DMS53 treated with DMSO at 0.1 percent for 48 hours (cell line): ENCODE results near the gene SUDS3.
"Not testable (repeated sequence)": the region's sequence is repeated elsewhere in the genome, so short reads cannot be mapped to it uniquely, and the experiment has no call there.

Source experiments
- DNase-seq: peaks from one replicate; lab custom pipeline; 2025; ENCODE audit not compliant: unreplicated experiment; lab: John Stamatoyannopoulos, UW

The SUDS3 gene

GRCh38 chr12:118391836-118392235 lies 15.5 kb downstream of the SUDS3 start:
- DNase-seq: no peak

DNA sequence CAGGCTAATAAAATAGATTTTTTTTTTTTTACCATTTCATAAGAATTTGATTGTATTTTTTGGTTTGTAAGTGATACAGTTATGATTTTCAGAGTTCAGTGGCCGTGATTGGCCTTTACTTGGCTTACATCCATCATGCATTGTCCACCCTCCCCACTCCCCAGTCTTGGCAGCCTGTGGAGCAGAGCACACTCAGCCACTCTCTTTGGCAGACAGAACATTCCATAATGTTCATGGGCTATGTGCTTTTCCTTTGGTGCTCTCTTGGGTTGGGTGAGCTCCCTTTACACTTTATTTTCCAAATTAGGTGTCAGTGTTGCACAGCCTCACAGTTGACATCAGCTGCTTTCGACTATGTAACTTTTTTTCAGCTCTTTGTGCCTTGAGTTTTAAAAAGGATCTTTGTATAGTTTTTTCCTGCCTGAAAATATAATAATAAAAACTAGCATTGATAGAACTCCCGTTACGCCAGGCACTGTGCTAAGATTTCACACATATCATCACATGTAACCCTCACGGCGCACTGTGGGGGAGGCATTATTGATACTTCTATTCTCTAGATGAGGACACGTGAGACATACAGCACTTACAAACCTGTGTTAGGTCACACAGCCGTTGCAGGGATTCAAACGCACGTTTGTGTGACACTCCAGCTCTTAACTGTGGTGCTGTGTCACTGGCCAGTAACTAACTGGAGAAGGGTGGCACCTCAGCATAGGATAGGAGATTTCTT lies 21.5 kb downstream of the SUDS3 start:
- DNase-seq: no peak

- no peak for DNase-seq
These were observed 22.2 kb downstream of the SUDS3 start for GRCh38 chr12:118398524-118398923.

DNA sequence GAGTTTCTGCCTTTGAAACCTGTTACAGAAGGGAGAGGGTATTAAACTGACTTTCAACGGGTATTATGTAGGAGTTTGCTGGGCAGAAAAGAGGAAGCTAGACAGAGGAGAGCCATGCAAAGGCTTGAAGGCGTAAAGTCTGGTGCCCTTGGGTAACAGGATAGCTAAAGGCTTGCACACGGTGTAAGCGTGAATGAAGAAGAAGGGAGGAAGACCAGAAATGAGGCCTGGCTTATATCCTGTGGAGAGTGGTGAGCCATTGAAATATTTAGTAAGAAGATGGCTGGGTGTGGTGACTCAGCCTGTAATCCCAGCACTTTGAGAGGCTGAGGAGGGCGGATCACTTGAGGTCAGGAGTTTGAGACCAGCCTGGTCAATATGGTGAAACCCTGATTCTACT lies 22.6 kb downstream of the SUDS3 start:
- no peak for DNase-seq

- no peak for DNase-seq
These were observed 25.9 kb downstream of the SUDS3 start for GRCh38 chr12:118402251-118402650.

- DNase-seq: peak; percentile 53
These were observed 28.6 kb downstream of the SUDS3 start for GRCh38 chr12:118404876-118405521.

DNA sequence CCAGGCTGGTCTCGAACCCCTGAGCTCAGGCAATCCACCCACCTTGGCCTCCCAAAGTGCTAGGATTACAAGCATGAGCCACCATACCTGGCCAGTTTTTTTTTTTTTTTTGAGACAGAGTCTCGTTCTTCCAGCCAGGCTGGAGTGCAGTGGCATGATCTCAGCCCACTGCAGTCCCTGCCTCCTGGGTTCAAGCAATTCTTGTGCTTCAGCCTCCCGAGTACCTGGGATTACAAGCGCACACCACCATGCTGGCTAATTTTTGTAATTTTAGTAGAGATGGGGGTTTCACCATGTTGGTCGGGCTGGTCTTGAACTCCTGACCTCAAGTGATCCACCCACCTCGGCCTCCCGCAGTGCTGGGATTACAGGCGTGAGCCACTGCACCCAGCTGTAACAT lies 31.9 kb downstream of the SUDS3 start:
- not testable (repeated sequence) for DNase-seq

GRCh38 chr12:118409834-118410233 lies 33.5 kb downstream of the SUDS3 start:
- DNase-seq: no peak

GRCh38 chr12:118417942-118418341 lies 41.6 kb downstream of the SUDS3 start:
- DNase-seq: no peak

- no peak for DNase-seq
These were observed 42.2 kb downstream of the SUDS3 start for GRCh38 chr12:118418385-118419057.

- no peak for DNase-seq
These were observed 44.3 kb downstream of the SUDS3 start for GRCh38 chr12:118420673-118421072.

GRCh38 chr12:118424884-118425283 lies 48.5 kb downstream of the SUDS3 start:
- no peak for DNase-seq

DNA sequence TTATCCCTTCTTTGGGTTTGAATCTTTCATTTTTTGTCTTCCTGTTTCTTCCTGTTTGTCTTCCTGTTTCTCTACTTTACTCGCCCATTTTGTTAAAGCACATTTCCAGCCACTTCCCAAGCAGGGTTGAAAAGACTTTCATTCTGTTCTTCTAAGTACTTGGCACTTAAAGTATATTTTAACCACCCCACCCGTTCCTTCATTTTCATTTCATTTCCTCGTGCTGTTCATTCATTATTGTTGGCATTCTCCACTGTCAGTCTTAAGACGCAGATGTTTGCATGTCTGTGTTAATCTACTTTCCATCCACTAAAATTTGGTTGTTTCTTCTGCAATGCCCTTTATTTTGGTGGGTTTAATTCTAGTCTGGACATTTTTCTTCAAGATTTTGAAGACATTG lies 49.0 kb downstream of the SUDS3 start:
- no peak for DNase-seq

DNA sequence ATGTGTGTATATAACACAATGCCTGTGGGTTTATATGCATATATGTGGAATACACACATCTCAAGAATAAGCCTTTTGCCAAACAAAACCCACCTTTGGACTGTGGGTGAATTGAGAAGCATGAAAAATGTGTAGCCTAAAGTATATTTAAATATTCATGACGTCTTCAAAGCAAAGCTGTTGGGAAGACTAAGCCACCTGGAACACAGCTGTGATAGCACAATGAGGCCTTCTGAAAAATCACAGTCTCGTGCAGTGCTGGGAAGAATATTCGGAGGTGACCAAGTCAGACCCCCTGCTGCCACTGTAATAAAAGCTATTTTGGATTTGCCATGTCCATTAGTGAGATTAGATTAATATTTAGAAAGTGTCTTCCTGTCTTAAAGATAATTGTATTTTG lies 51.5 kb downstream of the SUDS3 start:
- no peak for DNase-seq

DNA sequence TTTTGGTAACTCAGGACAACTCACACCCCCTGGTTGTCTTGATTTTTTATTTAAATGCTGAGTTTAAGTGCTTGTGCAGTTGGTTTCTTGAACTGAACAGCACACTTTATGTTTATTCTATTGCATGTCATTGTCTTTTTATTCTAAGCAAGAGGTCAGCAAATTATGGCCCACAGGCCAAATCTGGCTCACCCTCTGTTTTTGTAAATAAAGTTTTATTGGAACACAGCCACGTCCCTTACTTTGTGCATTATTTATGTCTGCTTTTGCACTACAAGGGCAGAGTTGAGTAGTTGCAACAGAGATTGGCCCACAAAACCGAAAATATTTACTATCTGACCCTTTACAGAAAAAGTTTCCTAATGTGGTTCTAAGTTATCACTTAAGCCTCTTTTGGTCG lies 52.3 kb downstream of the SUDS3 start:
- no peak for DNase-seq

DNA sequence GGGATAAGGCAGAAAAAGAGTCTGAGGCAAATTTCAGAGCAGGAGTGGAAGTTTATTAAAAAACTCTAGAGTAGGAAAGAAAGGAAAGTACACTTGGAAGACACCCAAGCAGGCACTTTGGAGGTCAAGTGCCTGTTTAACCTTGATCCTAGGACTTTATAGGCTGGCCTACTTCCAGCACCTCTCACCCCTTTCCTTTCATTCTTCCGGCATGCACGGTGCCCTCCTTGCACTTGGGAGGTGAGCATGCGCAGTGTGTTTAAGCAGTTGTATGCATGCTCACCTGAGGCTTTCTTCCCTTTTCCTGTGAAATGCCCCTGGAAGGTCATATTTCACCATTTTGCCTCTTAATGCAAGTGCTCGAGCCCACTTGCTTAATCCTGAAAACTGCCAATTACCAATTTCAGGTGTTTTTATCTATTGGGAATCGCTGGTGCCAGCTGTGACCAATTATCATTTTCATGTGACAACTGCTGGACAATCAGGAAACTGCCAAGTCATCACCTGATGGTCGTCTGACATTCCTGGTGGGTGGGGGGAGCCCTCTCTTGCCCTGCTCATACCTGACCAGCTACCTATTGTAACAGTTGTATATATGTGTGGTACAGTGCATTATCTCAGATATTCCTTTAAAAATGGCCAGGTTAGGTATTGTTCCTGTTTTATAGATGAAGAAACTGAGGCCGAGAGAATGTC lies 53.5 kb downstream of the SUDS3 start:
- no peak for DNase-seq

GRCh38 chr12:118430516-118430915 lies 54.2 kb downstream of the SUDS3 start:
- no peak for DNase-seq

DNA sequence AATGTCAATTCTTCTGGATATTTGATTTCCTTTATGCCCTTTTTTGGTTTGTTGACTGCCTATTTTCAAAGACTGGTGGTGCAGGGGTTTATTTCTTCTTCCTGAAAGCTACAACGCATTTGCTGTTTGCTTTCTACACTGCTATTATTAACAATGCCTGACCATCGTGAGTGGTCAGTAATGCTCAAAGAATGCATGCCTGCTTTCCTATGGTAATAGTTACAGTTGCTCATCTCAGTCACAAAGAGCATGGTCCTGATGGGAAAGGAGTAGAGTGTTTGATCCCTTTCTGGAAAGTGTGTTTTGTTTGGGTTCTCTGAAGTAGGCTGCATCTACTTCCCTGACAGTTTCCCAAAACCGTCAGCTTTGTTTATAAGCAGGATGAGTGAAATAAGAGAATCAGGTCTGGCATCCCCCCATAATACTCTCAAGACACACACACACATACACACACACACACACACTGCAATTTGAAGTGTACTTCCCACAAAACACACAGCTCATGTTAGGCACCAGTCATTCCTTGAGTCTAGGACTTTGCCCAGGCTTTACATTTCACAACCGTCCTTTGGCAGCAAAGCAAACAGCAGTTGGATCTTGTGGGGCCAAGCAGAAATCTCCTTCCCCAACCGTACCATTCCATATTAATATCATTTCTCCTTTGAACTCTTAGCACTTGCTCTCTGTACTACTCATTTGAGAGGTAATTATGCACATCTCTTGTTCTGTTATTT lies 56.6 kb downstream of the SUDS3 start:
- no peak for DNase-seq

DNA sequence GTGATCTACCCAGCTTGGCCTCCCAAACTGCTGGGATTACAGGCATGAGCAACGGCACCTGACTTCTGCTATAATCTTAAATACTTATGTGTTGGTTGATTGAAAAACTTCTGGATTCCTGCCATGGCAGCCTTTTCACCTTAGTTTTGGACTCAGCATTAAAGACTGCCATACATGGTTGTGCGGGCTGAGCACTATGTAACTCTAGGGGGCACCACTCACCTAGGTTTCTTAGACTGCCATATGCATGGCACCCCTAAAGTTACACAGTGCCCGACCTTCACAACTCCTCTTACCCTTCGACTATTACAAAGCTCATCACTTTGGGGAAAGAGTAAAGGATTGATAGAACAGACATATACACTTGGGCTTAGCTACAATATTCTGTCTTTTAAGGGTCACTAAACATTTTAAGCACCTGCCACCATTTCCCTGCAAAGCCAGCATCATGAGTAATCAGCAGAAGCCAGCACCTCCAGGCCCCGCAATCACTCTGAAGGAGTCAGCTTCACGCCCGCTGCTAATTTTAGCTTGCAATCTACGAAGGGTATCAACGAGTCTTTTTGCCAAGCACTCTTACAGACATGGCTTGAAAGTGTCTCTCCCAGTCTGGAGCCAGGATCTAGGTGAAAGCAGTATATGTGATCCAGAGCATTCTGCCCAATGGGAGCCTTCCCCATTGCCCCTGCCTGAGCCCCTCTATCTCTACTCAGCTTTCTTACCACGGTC lies 59.8 kb downstream of the SUDS3 start:
- DNase-seq: no peak

- no peak for DNase-seq
These were observed 60.6 kb downstream of the SUDS3 start for GRCh38 chr12:118436986-118437385.
